Measurements from ENCODE around the gene APOBEC4. TPM values are rescaled to one million over a fixed set of nuclear protein-coding genes. Genes with fewer than 3 reads are reported as not detected.

APOBEC4 gene
- total RNA-seq = not detected

GRCh38 chr1:183652547-183653461, at the start of gene APOBEC4:
TSS of gene APOBEC4 (minus strand) at chr1:183653316. CDS start at chr1:183648781, 4,535 bp downstream.
- DNase-seq = no peak
- Histone ChIP-seq H3K27ac (no peak within 1 kb of the TSS), H3K4me1 (no peaks in the 10 kb centered on the region)

GRCh38 chr1:183702813-183703198, 49.7 kb upstream of the APOBEC4 start:
- no peaks in the 10 kb centered on the region for H3K27me3 ChIP-seq
- intact Hi-C loops (cut with DNase I) = no loop called here

More at GRCh38 chr1:183652547-183653461, at the start of gene APOBEC4:
- H3K4me3 ChIP-seq (replicated peaks in 1 of 3) = no peak within 1 kb of the TSS
- no peak for TF ChIP-seq CTCF (IDR thresholded peaks at IDR 0.05)
- no peak for TF ChIP-seq POLR2A (IDR thresholded peaks at IDR 0.05)
- no peaks in the 10 kb centered on the region for H3K9me3 ChIP-seq
- no peaks in the 10 kb centered on the region for H3K27me3 ChIP-seq
- H3K36me3 ChIP-seq = no peaks in the 10 kb centered on the region
- WGBS, 2 donors = 65 to 69% methylated on average over 5 of the region's 5 CpGs
- intact Hi-C loops (cut with DNase I) = loop anchor here (10.0 kb wide), 1 partner anchor 572 kb away; no protein-coding TSS in a partner anchor

GRCh38 chr1:183702087-183702812, 49.1 kb upstream of the APOBEC4 start:
- Histone ChIP-seq H3K4me3 (replicated peaks in 1 of 3) (no peak overlapping the region), H3K9me3 (no peaks in the 10 kb centered on the region), H3K27ac (no peak overlapping the region), H3K27me3 (no peaks in the 10 kb centered on the region), H3K36me3 (no peaks in the 10 kb centered on the region), H3K4me1 (no peaks in the 10 kb centered on the region)
- TF ChIP-seq POLR2A (IDR thresholded peaks at IDR 0.05) = no peak
- no peak for TF ChIP-seq CTCF (IDR thresholded peaks at IDR 0.05)
- intact Hi-C loops (cut with DNase I) = no loop called here
- DNase-seq = no peak
- WGBS, 2 donors = 83 to 91% methylated on average over 7 of the region's 7 CpGs

More at GRCh38 chr1:183702813-183703198, 49.7 kb upstream of the APOBEC4 start:
- Histone ChIP-seq H3K4me1 (no peaks in the 10 kb centered on the region), H3K36me3 (no peaks in the 10 kb centered on the region), H3K4me3 (replicated peaks in 1 of 3) (no peak overlapping the region), H3K9me3 (no peaks in the 10 kb centered on the region), H3K27ac (no peak overlapping the region)
- 96% methylated on average over 8 to 9 of the region's 9 CpGs for WGBS, 2 donors
- TF ChIP-seq CTCF (IDR thresholded peaks at IDR 0.05) (no peak), POLR2A (IDR thresholded peaks at IDR 0.05) (no peak)
- DNase-seq = no peak

GRCh38 chr1:183699616-183700160, 46.6 kb upstream of the APOBEC4 start:
- intact Hi-C loops (cut with DNase I) = no loop called here
- H3K27ac ChIP-seq = no peak overlapping the region

More at GRCh38 chr1:183699616-183700160, 46.6 kb upstream of the APOBEC4 start:
- TF ChIP-seq POLR2A (IDR thresholded peaks at IDR 0.05) (no peak), CTCF (IDR thresholded peaks at IDR 0.05) (no peak)
- no peaks in the 10 kb centered on the region for H3K9me3 ChIP-seq
- no peaks in the 10 kb centered on the region for H3K36me3 ChIP-seq
- 53 to 58% methylated on average over 4 of the region's 4 CpGs for WGBS, 2 donors
- no peaks in the 10 kb centered on the region for H3K4me1 ChIP-seq
- DNase-seq = no peak
- no peak overlapping the region for H3K4me3 ChIP-seq (replicated peaks in 1 of 3)
- H3K27me3 ChIP-seq = no peaks in the 10 kb centered on the region

Measured in thyroid gland (tissue), 4 donors.